Keratinocyte (primary cell): ENCODE measurements around the gene KRTAP6-2.

Source experiments
- EZH2 ChIP-seq: IDR thresholded peaks from one replicate; pipeline ENCODE4 v1.6.1; 2012; ENCODE audit warnings: inconsistent platforms, mild to moderate bottlenecking, low read length, moderate library complexity
- TF ChIP-seq, protein P1 (sequence below), 3 experiments: IDR thresholded peaks in 1 of 3; conservative IDR thresholded peaks in 1 of 3; optimal IDR thresholded peaks in 1 of 3; 2 replicates in 2 of 3; 3 replicates in 1 of 3; pipeline versions ENCODE3 to v1.5.1; 2011; ENCODE audit warnings: low read length in 3 of 3, mild to moderate bottlenecking in 3 of 3, moderate library complexity in 2 of 3, control low read depth in 1 of 3, inconsistent platforms in 1 of 3; ENCODE audit not compliant: insufficient read depth in 2 of 3; ENCODE audit errors: extremely low read depth in 1 of 3

DNA sequence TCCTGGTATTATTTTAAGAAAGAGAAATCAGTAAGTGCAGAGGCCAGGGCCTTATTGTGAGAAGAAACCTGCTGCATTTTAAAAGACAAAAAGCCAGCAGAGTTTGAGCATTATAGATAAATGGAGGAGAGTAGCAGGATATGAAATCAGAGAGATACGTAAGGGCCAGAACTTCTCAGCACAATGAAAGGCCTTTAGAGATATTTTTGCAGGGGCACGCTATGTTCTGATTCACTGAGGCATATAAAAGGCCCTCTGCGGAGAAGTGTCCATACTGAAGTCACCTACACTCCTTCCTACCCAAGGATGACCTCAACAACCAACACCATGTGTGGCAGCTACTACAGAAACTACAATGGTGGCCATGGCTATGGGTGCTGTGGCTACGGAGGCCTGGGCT is 6.6 kb downstream of the KRTAP6-2 start, which contains the start of gene KRTAP6-3:
- TF ChIP-seq, protein P1, sequence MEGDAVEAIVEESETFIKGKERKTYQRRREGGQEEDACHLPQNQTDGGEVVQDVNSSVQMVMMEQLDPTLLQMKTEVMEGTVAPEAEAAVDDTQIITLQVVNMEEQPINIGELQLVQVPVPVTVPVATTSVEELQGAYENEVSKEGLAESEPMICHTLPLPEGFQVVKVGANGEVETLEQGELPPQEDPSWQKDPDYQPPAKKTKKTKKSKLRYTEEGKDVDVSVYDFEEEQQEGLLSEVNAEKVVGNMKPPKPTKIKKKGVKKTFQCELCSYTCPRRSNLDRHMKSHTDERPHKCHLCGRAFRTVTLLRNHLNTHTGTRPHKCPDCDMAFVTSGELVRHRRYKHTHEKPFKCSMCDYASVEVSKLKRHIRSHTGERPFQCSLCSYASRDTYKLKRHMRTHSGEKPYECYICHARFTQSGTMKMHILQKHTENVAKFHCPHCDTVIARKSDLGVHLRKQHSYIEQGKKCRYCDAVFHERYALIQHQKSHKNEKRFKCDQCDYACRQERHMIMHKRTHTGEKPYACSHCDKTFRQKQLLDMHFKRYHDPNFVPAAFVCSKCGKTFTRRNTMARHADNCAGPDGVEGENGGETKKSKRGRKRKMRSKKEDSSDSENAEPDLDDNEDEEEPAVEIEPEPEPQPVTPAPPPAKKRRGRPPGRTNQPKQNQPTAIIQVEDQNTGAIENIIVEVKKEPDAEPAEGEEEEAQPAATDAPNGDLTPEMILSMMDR (optimal IDR thresholded peaks at IDR 0.05 in 1 of 3, IDR thresholded peaks at IDR 0.05 in 1 of 3, conservative IDR thresholded peaks at IDR 0.05 in 1 of 3; ENCODE audit: extremely low read depth in 1 of 3, insufficient read depth in 2 of 3, low read length in 3 of 3), result no peak
- no peak for TF ChIP-seq EZH2
